ENCODE measurements around the gene SNN. TPM values are rescaled to one million over a fixed set of nuclear protein-coding genes. Genes with fewer than 3 reads are reported as not detected.
A peak's percentile ranks its signal among the peaks of the same experiment; 100 is the strongest.

SNN gene
- total RNA-seq, 1 donor from 2014 or later, result 16.7 TPM

DNA sequence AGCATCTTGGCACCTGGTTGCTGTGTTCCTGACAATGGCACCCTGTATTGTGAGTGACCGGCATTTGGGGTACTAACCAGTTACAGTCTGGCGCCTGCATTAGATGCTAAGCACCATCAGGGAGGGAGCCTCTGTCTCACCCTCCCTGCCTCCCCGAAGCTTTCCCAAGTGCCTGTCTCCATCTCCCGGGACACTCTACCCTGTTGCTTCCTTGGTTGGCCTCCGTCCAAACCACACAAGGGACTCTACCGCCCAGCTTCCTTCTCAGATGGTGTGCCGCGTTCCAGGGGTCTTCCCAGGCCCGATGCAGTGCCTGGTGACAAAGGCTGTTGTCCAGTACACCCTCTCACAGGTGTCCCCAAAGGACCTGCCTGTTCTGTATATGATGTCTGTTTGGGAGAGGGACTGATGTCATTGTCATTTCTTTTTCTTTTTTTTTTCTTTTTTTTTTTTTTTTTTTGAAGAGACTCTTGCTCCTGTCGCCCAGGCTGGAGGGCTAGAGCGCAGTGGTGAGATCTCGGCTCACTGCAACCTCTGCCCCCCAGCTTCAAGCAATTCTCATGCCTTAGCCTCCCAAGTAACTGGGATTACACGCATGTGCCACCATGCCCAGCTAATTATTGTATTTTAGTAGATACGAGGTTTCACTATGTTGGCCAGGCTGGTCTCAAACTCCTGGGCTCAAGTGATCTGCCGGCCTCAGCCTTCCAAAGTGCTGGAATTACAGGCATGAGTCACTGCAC, 6.7 kb downstream of the SNN start:
- Histone ChIP-seq H3K27me3 (ENCODE audit: insufficient read depth, low read length) (no peaks in the 10 kb centered on the region), H4K20me1 (ENCODE audit: insufficient read depth, low read length) (peaks cover 99% of the 10 kb centered on the region), H3K79me2 (ENCODE audit: insufficient read depth, low read length) (peaks cover 43% of the 10 kb centered on the region), H2AFZ (ENCODE audit: low read depth, low read length) (no peak overlapping the region), H3K27ac (ENCODE audit: low read depth, low read length) (no peak overlapping the region), H3K4me1 (ENCODE audit: insufficient read depth, low read length) (peaks cover 26% of the 10 kb centered on the region), H3K9ac (ENCODE audit: low read length) (no peak overlapping the region), H3K9me3 (ENCODE audit: insufficient read depth, low read depth, low read length) (no peaks in the 10 kb centered on the region), H3K36me3 (ENCODE audit: insufficient read depth, low read length) (peaks cover 3% of the 10 kb centered on the region), H3K4me3 (ENCODE audit: insufficient read depth, low read depth, low read length) (no peak overlapping the region), H3K4me2 (ENCODE audit: low read length) (peak overlapping the region; percentile 3)
- FAIRE-seq (no peak), DNase-seq (ENCODE audit: low read depth) (peak; percentile 17)
- Mint-ChIP-seq H3K27ac (ENCODE audit: unreplicated experiment) (peak overlapping the region; percentile 78), H3K4me3 (ENCODE audit: unreplicated experiment) (peak overlapping the region; percentile 57), H3K4me1 (ENCODE audit: low read depth, unreplicated experiment) (peaks cover 35% of the 10 kb centered on the region), H3K36me3 (ENCODE audit: low read depth, unreplicated experiment) (peaks cover 21% of the 10 kb centered on the region), H3K27me3 (ENCODE audit: low read depth, unreplicated experiment) (no peaks in the 10 kb centered on the region), H3K9me3 (ENCODE audit: unreplicated experiment) (no peaks in the 10 kb centered on the region)
- no peak for TF ChIP-seq EZH2 (IDR thresholded peaks at IDR 0.05; ENCODE audit: insufficient read depth, low read length)
- TF ChIP-seq, protein P1, sequence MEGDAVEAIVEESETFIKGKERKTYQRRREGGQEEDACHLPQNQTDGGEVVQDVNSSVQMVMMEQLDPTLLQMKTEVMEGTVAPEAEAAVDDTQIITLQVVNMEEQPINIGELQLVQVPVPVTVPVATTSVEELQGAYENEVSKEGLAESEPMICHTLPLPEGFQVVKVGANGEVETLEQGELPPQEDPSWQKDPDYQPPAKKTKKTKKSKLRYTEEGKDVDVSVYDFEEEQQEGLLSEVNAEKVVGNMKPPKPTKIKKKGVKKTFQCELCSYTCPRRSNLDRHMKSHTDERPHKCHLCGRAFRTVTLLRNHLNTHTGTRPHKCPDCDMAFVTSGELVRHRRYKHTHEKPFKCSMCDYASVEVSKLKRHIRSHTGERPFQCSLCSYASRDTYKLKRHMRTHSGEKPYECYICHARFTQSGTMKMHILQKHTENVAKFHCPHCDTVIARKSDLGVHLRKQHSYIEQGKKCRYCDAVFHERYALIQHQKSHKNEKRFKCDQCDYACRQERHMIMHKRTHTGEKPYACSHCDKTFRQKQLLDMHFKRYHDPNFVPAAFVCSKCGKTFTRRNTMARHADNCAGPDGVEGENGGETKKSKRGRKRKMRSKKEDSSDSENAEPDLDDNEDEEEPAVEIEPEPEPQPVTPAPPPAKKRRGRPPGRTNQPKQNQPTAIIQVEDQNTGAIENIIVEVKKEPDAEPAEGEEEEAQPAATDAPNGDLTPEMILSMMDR (IDR thresholded peaks at IDR 0.05; ENCODE audit: insufficient read depth, low read depth, low read length), result no peak

DNA sequence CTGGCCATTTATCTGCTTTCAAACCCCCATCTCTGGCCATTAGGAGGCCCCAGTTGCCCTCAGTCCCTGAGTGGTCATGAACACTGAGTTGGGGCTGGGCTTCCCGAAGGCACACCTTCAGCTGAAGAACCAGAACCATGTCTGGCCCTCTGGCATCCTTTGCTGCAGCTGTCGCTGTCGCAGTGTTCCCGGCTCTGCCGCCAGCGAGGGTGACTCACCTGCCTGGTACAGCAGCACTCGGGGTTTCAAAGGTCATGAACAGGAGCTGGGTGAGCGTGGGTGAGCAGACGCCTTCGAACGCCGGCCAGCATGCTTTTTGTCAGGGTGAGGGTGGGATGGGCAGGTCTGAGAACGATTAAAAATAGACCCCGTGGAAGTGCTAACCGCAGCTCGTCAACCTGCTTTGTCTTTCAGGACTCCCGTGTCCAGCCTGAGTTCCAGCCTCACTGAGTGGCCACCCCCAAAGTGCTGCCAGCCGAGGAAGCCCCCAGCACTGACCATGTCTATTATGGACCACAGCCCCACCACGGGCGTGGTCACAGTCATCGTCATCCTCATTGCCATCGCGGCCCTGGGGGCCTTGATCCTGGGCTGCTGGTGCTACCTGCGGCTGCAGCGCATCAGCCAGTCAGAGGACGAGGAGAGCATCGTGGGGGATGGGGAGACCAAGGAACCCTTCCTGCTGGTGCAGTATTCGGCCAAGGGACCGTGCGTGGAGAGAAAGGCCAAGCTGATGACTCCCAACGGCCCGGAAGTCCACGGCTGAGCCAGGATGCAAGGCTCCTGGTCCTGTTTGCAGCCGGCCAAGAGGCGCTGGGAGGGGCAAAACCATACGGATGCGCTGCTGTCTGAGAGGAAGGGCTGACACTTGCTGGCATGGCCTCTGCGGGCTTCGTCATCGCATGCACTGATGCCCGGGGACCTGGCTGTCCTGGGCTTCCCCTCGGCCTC, 7.6 kb downstream of the SNN start:
- peaks cover 32% of the 10 kb centered on the region for H3K4me1 Mint-ChIP-seq (ENCODE audit: low read depth, unreplicated experiment)
- Histone ChIP-seq H3K9me3 (ENCODE audit: insufficient read depth, low read depth, low read length) (no peaks in the 10 kb centered on the region), H3K27ac (ENCODE audit: low read depth, low read length) (no peak overlapping the region), H3K9ac (ENCODE audit: low read length) (no peak overlapping the region), H4K20me1 (ENCODE audit: insufficient read depth, low read length) (peaks cover 99% of the 10 kb centered on the region), H3K4me2 (ENCODE audit: low read length) (no peak overlapping the region), H3K27me3 (ENCODE audit: insufficient read depth, low read length) (no peaks in the 10 kb centered on the region), H3K36me3 (ENCODE audit: insufficient read depth, low read length) (peaks cover 9% of the 10 kb centered on the region), H3K79me2 (ENCODE audit: insufficient read depth, low read length) (peaks cover 35% of the 10 kb centered on the region), H2AFZ (ENCODE audit: low read depth, low read length) (no peak overlapping the region), H3K4me3 (ENCODE audit: insufficient read depth, low read depth, low read length) (no peak overlapping the region), H3K4me1 (ENCODE audit: insufficient read depth, low read length) (peaks cover 26% of the 10 kb centered on the region)
- DNase-seq (ENCODE audit: low read depth) (peak; percentile 23), FAIRE-seq (no peak)
- TF ChIP-seq, protein P1 (IDR thresholded peaks at IDR 0.05; ENCODE audit: insufficient read depth, low read depth, low read length), result no peak
- no peak for TF ChIP-seq EZH2 (IDR thresholded peaks at IDR 0.05; ENCODE audit: insufficient read depth, low read length)
- H3K36me3 Mint-ChIP-seq (ENCODE audit: low read depth, unreplicated experiment), result peaks cover 22% of the 10 kb centered on the region
- H3K27ac Mint-ChIP-seq (ENCODE audit: unreplicated experiment), result no peak overlapping the region
- H3K27me3 Mint-ChIP-seq (ENCODE audit: low read depth, unreplicated experiment), result no peaks in the 10 kb centered on the region
- no peak overlapping the region for H3K4me3 Mint-ChIP-seq (ENCODE audit: unreplicated experiment)
- no peaks in the 10 kb centered on the region for H3K9me3 Mint-ChIP-seq (ENCODE audit: unreplicated experiment)
